HG02588 (cell line): ENCODE results near the gene GRAP.

ENCODE experiments used
- ATAC-seq: cut with Tn5 transposase; IDR thresholded peaks from one replicate; pipeline ENCODE4 v1.9.1; 2021; ENCODE audit warnings: mild to moderate bottlenecking, moderate library complexity; ENCODE audit not compliant: unreplicated experiment

The GRAP gene

GRCh38 chr17:19004421-19005136 lies 42.2 kb downstream of the GRAP start, which contains the start of gene FAM83G:
FAM83G (minus strand) TSS chr17:19004764; CDS start chr17:19004041, 723 bp downstream.
- ATAC-seq, result peak; percentile 65

- ATAC-seq, result peak; percentile 19
These were observed 43.0 kb downstream of the GRAP start for GRCh38 chr17:19003543-19004420.

GRCh38 chr17:19002805-19003542 lies 43.8 kb downstream of the GRAP start:
- no peak for ATAC-seq

- ATAC-seq, result no peak
These were observed 44.7 kb downstream of the GRAP start for GRCh38 chr17:19001907-19002590.

- ATAC-seq, result no peak
These were observed 46.0 kb downstream of the GRAP start for GRCh38 chr17:19000531-19001325.

GRCh38 chr17:18999911-19000310 lies 46.8 kb downstream of the GRAP start:
- no peak for ATAC-seq

GRCh38 chr17:18999394-18999793 lies 47.4 kb downstream of the GRAP start:
- ATAC-seq, result no peak

GRCh38 chr17:18997650-18998196 lies 49.0 kb downstream of the GRAP start:
- ATAC-seq, result no peak

GRCh38 chr17:18996458-18996857 lies 50.3 kb downstream of the GRAP start:
- ATAC-seq, result no peak

GRCh38 chr17:18995220-18995619 lies 51.5 kb downstream of the GRAP start:
- no peak for ATAC-seq

- no peak for ATAC-seq
These were observed 52.1 kb downstream of the GRAP start for GRCh38 chr17:18994631-18995030.

GRCh38 chr17:18993905-18994526 lies 52.7 kb downstream of the GRAP start:
- no peak for ATAC-seq

GRCh38 chr17:18992454-18993130 lies 54.2 kb downstream of the GRAP start:
- ATAC-seq, result peak; percentile 46

- ATAC-seq, result no peak
These were observed 55.0 kb downstream of the GRAP start for GRCh38 chr17:18991531-18992315.

- ATAC-seq, result no peak
These were observed 56.4 kb downstream of the GRAP start for GRCh38 chr17:18990331-18990730.

- ATAC-seq, result no peak
These were observed 58.1 kb downstream of the GRAP start for GRCh38 chr17:18988546-18989173.

- no peak for ATAC-seq
These were observed 58.8 kb downstream of the GRAP start for GRCh38 chr17:18987862-18988545.
